Glomerular visceral epithelial cell (primary cell): ENCODE data around the gene CEACAM1.
"Not testable (repeated sequence)": the region's sequence is repeated elsewhere in the genome, so short reads cannot be mapped to it uniquely, and the experiment has no call there.

ENCODE experiments used
- DNase-seq: peaks from one replicate; pipeline ENCODE4 v3.0.0-alpha.2; 2016; ENCODE audit errors: extremely low spot score

CEACAM1 gene

GRCh38 chr19:42548552-42548951, 20.3 kb upstream of the CEACAM1 start:
- no peak for DNase-seq

DNA sequence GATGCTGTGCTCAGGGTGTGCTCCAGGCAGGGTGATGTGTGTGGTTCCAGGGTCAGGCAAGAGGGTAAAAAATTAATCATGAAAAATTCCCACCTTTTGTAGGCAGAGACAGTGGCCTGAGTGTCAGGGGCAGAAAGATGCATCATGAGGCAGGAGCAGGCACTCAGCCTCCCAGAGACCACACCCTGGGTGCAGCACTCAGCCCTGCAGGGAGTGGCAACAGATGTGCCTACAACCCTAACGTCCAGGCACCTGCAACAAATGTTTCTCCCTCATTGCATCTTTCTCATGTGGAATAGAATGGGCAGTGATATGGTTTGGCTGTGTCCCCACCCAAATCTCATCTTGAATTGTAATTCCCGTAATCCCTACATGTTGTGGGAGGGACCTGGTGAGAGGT, 19.6 kb upstream of the CEACAM1 start:
- DNase-seq: no peak

- DNase-seq: no peak
Measured at GRCh38 chr19:42546831-42547500, 18.7 kb upstream of the CEACAM1 start.

DNA sequence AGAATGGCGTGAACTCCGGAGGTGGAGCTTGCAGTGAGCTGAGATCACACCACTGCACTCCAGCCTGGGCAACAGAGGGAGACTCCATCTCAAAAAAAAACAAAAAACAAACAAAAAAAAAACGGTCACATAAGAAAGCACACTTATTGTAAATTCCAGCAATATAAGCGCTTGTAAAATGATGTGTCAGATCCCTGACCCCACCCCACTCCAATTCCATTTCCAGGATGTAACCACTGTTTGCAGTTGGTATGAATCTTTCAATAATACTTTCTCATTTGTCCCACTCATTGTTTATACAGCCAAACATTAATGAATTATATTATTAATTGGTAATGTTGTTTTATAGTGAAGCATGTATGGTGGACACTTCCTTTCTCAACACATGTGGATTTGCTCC, 15.9 kb upstream of the CEACAM1 start:
- no peak for DNase-seq

GRCh38 chr19:42542791-42543190, 14.5 kb upstream of the CEACAM1 start:
- DNase-seq: no peak

DNA sequence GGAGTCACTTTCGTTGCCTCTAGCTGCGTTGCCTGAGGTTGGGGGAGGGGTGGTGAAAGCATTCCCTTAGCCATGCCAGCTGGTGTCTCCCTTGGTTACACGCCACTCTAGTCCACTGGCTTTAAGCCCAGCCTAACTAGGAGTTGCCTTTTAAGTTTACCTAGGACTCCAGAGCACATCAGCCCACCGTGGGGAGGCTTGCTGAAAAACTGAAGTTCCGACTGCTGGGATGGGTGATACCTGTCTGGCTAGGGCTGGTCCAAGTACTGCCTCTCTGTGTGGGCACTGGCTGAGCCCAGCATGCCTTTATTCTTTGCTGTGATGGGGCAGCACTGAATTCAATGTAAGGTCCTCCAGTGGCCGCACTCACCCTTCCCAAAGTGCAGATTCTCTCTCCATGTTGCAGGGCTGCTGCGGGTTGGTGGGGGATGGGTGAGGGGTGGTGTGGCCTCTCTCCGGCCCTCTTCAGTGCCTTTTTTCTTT, 11.8 kb upstream of the CEACAM1 start:
- DNase-seq: no peak

DNA sequence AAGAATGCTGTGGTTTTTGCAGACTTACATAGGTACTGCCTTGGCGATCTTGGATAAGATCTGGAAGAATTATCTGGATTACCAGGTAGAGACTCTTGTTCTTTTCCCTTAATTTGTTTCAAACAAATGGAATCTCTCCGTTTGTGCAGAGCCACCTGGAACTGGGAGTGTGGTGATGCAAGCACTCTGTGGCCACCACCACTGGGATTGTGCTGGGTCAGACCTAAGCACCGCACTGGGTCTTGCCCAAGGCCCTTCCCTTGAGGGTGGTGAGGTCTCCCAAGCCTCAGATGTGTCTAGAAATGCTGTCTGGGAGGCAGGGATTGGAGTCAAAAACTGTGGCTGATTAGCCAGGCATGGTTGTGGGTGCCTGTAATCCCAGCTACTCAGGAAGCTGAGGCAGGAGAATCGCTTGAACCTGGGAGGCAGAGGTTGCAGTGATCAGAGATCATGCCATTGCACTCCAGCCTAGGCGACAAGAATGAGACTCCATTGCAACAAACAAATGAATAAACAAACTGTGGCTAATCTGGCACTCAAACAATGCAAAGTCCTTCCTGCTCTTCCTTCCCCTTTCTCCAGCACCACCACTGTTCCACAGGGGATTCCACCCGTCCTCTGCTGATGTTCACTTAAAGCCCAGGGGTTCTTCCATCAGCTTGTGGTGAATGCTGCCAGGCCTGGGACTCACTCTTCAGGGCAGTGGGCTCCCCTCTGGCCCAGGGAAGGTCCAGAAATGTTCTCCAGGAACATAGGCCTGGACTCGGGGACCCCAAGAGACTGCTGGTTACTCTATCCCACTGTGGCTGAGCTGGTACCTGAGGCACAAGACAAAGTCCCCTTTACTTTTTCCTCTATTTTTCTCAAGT, 10.8 kb upstream of the CEACAM1 start:
- DNase-seq: no peak

GRCh38 chr19:42535276-42535675, 7.0 kb upstream of the CEACAM1 start:
- not testable (repeated sequence) for DNase-seq

DNA sequence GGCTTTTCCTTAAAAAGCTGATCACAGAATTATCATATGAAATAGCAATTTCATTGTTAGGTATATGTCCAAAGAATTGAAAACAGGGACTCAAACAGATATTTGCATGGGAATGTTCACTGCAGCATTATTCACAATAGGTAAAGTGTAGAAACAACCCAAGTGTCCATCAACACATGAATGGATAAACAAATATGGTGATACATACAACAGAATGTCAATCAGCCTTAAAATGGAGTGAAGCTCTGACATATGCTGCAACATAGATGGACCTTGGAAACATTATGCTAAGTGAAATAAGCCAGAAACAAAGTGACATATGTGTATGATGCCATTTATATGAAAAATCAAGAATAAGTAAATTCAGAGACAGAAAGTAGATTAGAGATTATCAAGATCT, 6.1 kb upstream of the CEACAM1 start:
- DNase-seq: no peak

DNA sequence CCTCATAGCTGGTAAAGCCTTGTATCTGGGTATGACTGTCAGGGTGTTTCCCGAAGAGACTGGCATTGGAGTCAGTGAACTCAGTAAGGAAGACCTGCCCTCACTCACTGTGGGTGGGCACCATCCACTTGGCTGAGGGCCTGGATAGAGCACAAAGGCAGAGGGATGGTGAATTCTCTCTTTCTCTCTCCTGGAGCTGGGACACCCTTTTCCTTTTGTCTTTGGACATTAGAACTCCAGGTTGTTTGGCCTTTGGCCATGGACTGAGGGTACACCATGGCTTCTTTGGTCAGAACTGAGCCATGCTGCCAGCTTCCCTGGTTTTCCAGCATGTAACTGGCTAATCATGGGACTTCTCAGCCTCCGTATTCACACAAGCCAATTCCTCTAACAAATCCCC, 4.6 kb upstream of the CEACAM1 start:
- no peak for DNase-seq

DNA sequence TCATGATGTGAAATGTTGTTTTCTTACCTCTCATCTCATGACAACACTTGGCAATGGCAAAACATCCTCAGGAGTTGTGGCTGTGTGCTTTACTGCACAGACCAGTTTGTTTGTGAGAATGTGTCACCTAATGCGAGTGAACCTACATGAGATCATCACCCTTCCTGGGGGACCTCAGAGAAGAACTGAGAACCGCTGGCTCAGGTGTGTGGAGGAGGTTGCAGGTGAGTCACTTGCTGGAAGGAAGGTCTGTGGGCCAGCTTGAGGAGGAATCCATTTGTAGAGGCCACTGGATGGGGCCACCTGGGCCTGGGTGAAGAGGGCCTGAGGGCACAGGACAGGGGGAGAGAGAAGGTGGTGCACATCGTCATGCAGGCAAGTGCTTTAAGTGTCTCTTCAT, 3.0 kb upstream of the CEACAM1 start:
- no peak for DNase-seq

GRCh38 chr19:42529248-42529764, 1.0 kb upstream of the CEACAM1 start:
- peak; percentile 53 for DNase-seq

DNA sequence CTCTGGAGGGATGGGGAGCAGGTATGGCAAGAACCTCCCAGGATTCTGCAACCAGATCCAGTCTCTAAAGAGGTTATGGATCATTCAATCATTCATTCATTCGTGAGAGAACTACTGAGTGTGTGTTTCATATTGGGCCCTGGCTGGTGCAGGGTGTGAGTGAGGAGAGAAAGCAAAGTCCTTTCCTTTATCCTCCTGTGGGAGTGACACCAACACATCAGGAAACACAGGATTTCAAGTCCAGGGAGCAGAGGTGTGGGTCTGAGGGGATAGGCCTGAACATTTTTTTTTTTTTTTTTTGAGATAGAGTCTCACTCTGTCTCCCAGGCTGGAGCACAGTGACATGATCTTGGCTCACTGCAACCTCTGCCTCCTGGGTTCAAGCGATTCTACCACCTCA, 3.3 kb downstream of the CEACAM1 start:
- DNase-seq: no peak

GRCh38 chr19:42524250-42524649, 4.0 kb downstream of the CEACAM1 start:
- no peak for DNase-seq

DNA sequence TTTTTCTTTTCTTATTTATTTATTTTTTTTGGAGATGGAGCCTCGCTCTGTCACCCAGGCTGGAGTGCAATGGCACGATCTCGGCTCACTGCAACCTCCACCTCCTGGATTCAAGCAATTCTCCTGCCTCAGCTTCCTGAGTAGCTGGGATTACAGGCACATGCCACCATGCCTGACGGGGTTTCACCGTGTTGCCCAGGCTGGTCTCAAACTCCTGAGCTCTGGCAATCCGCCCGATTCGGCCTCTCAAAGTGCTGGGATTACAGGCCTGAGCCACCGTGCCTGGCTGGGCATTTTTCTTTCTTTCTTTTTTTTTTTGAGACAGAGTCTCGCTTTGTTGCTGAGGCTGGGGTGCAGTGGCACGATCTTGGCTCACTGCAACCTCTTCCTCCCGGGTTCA, 6.0 kb downstream of the CEACAM1 start:
- not testable (repeated sequence) for DNase-seq

- no peak for DNase-seq
Measured at GRCh38 chr19:42521346-42522030, 6.8 kb downstream of the CEACAM1 start.

GRCh38 chr19:42519108-42519507, 9.2 kb downstream of the CEACAM1 start:
- DNase-seq: no peak

GRCh38 chr19:42516771-42517170, 11.5 kb downstream of the CEACAM1 start:
- no peak for DNase-seq

DNA sequence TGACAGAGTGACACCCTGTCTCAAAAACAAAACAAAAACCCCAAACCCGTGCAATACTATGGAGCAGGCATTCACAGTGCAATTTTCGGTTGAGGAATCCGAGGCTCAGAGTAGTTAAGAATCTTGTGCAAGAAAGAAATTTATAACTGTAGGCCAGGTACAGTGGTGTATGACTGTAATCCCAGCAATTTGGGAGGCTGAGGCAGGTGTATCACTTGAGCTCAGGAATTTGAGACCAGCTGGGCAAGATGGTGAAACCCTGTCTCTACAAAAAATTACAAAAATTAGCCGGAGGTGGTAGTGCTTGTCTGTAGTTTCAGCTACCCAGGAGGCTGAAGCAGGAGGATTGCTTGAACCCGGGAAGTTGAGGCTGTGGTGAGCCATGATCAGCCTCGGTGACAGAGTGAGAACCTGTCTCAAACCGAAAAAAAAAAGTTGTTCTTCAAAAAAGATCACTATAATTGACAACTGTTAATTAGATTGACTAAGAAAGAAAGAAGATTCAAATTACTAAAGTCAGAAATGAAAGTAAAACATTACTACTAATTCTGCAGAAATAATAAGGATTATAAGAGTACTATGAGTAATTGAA, 12.9 kb downstream of the CEACAM1 start:
- no peak for DNase-seq

GRCh38 chr19:42514449-42514848, 13.8 kb downstream of the CEACAM1 start:
- DNase-seq: no peak

DNA sequence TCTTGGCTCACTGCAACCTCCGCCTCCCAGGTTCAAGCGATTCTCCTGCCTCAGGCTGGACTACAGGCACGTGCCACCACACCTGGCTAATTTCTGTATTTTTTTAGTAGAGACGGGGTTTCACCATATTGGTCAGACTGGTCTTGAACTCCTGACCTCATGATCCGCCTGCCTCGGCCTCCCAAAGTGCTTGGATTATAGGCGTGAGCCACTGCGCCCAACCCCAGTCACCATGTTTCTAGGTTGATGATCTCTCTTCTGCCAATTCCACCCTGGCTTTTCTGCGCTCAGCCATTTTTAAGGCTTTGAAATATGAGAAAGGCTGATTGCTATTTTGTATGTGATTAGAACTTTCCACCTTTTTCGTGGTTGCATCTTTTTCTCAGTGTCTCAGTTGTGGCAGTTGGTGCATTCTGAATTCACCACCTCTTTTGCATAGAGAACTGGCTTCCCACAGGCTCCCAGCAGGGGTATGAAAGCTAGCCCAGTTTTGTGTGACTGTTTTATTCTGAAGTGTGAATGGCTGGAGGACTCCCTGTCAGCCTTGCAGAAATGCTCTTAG, 15.5 kb downstream of the CEACAM1 start:
- no peak for DNase-seq
